ENCODE data around the gene SMS.
A peak's percentile ranks its signal among the peaks of the same experiment; 100 is the strongest.

SMS gene

GRCh38 chrX:22004866-22005265 is 64.4 kb downstream of the SMS start:
- no peak for DNase-seq (ENCODE audit: low read depth)
- H3K4me3 ChIP-seq (replicated peaks; ENCODE audit: low read depth, low read length) = no peak overlapping the region
- no peak for TF ChIP-seq CTCF (IDR thresholded peaks at IDR 0.05; ENCODE audit: low read length, missing control alignments)

GRCh38 chrX:22012051-22012450 is 71.5 kb downstream of the SMS start:
- no peak for DNase-seq (ENCODE audit: low read depth)
- H3K4me3 ChIP-seq (replicated peaks; ENCODE audit: low read depth, low read length) = no peak overlapping the region
- no peak for TF ChIP-seq CTCF (IDR thresholded peaks at IDR 0.05; ENCODE audit: low read length, missing control alignments)

- no peak for TF ChIP-seq CTCF (IDR thresholded peaks at IDR 0.05; ENCODE audit: low read length, missing control alignments)
- no peak for DNase-seq (ENCODE audit: low read depth)
- no peak overlapping the region for H3K4me3 ChIP-seq (replicated peaks; ENCODE audit: low read depth, low read length)
Observed at GRCh38 chrX:22012931-22013330, 72.4 kb downstream of the SMS start.

GRCh38 chrX:22015139-22015750 is 74.7 kb downstream of the SMS start:
- no peak for TF ChIP-seq CTCF (IDR thresholded peaks at IDR 0.05; ENCODE audit: low read length, missing control alignments)

GRCh38 chrX:22021751-22022324 is 81.3 kb downstream of the SMS start:
- TF ChIP-seq CTCF (IDR thresholded peaks at IDR 0.05; ENCODE audit: low read length, missing control alignments) = no peak
- no peak for DNase-seq (ENCODE audit: low read depth)
- no peak overlapping the region for H3K4me3 ChIP-seq (replicated peaks; ENCODE audit: low read depth, low read length)

More at GRCh38 chrX:22015139-22015750, 74.7 kb downstream of the SMS start:
- no peak overlapping the region for H3K4me3 ChIP-seq (replicated peaks; ENCODE audit: low read depth, low read length)
- DNase-seq (ENCODE audit: low read depth) = no peak

- no peak overlapping the region for H3K4me3 ChIP-seq (replicated peaks; ENCODE audit: low read depth, low read length)
- no peak for TF ChIP-seq CTCF (IDR thresholded peaks at IDR 0.05; ENCODE audit: low read length, missing control alignments)
Observed at GRCh38 chrX:22024577-22024976, 84.1 kb downstream of the SMS start.

GRCh38 chrX:22025751-22026150 is 85.2 kb downstream of the SMS start:
- peak; percentile 6 for DNase-seq (ENCODE audit: low read depth)
- no peak for TF ChIP-seq CTCF (IDR thresholded peaks at IDR 0.05; ENCODE audit: low read length, missing control alignments)
- H3K4me3 ChIP-seq (replicated peaks; ENCODE audit: low read depth, low read length) = no peak overlapping the region

More at GRCh38 chrX:22024577-22024976, 84.1 kb downstream of the SMS start:
- no peak for DNase-seq (ENCODE audit: low read depth)
